NCI-H1105 (cell line): Measurements from ENCODE around the gene USP44.
"Not testable (repeated sequence)": the region's sequence is repeated elsewhere in the genome, so short reads cannot be mapped to it uniquely, and the experiment has no call there.

ENCODE experiments used
- DNase-seq: peaks from one replicate; lab custom pipeline; 2025; lab: John Stamatoyannopoulos, UW

USP44 gene

GRCh38 chr12:95506707-95507523, 44.4 kb downstream of the USP44 start:
- DNase-seq: no peak

- DNase-seq: no peak
These were observed 46.2 kb downstream of the USP44 start for GRCh38 chr12:95505039-95505438.

- DNase-seq: no peak
These were observed 47.1 kb downstream of the USP44 start for GRCh38 chr12:95504140-95504539.

DNA sequence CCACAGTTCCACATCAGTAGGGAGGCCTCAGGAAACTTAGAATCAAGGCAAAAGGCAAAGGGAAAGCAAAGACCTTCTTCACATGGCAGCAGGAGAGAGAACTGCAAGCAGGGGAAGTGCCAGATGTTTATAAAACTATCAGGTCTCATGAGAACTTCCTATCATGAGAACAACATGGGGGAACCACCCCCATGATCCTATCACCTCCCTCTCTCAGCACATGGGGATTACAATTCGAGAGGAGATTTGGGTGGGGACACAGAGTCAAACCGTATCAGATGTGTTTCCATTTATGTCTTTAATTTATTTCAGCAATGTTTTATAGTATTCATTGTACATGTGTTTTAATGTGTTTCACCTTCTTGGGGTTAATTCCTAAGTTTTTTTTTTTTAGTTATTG, 51.5 kb downstream of the USP44 start:
- no peak for DNase-seq

- DNase-seq: no peak
These were observed 52.3 kb downstream of the USP44 start for GRCh38 chr12:95498968-95499367.

- DNase-seq: no peak
These were observed 54.2 kb downstream of the USP44 start for GRCh38 chr12:95497031-95497430.

GRCh38 chr12:95495433-95495832, 55.8 kb downstream of the USP44 start:
- DNase-seq: no peak

DNA sequence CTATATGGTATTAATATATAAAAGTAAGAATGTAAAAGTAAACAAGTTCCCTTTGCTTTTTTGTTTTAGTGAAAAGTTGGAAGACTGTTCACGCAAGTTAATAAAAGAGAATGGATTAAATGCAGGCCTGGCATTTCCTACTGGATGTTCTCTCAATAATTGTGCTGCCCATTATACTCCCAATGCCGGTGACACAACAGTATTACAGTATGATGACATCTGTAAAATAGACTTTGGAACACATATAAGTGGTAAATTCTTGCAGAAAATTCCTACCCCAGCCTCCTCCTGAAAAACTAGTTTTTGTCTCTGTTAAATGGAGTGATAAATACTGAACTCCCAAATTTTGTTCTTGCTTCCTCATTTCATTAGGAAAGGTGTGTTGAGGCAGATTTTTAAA, 56.4 kb downstream of the USP44 start:
- DNase-seq: no peak

DNA sequence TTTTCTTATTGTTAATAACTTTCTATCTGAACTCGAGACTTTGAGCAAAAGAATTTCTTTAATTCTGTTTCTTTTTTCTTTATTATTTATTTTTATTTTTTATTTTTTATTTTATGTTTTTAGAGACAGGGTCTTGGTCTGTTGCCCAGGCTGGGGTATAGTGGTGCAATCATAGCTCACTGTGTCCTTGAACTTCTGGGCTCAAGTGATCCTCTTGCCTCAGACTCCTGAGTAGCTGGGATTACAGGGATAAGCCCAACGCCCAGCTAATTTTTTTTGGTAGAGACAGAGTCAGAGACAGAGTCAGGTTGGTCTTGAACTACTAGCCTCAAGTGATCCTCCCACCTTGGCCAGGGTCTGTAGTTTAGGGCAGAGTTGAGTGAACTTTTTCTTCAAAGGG, 58.8 kb downstream of the USP44 start:
- no peak for DNase-seq

DNA sequence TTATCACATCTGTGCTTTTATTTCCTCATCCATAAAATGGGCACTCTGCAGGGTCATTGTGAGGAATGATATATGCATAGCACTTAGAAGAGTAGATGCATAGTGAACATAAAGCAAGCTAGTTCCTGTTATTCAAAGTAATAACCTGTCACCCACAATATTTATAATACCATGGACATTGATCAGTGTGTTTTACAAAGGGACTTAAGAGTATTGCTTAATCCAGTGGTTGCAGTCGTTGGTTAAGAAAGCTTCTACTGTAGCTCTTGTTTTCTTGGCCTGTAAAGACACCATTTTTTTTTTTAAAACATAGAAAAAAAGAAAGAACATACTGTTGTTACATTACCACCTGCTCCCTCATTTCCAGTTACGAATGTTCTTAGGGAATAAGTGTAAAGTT, 64.3 kb downstream of the USP44 start:
- no peak for DNase-seq

GRCh38 chr12:95484524-95484923, 66.8 kb downstream of the USP44 start:
- no peak for DNase-seq

GRCh38 chr12:95482564-95482963, 68.7 kb downstream of the USP44 start:
- not testable (repeated sequence) for DNase-seq

GRCh38 chr12:95481888-95482287, 69.4 kb downstream of the USP44 start:
- DNase-seq: no peak

GRCh38 chr12:95481072-95481471, 70.2 kb downstream of the USP44 start:
- DNase-seq: no peak

- DNase-seq: no peak
These were observed 71.0 kb downstream of the USP44 start for GRCh38 chr12:95480230-95480629.

GRCh38 chr12:95474660-95474958, 76.7 kb downstream of the USP44 start:
- no peak for DNase-seq

- peak; percentile 94 for DNase-seq
These were observed 77.2 kb downstream of the USP44 start, which contains the start of gene METAP2 for GRCh38 chr12:95473884-95474659. METAP2 (plus strand) TSS chr12:95474152; CDS start chr12:95474180, 28 bp downstream.

DNA sequence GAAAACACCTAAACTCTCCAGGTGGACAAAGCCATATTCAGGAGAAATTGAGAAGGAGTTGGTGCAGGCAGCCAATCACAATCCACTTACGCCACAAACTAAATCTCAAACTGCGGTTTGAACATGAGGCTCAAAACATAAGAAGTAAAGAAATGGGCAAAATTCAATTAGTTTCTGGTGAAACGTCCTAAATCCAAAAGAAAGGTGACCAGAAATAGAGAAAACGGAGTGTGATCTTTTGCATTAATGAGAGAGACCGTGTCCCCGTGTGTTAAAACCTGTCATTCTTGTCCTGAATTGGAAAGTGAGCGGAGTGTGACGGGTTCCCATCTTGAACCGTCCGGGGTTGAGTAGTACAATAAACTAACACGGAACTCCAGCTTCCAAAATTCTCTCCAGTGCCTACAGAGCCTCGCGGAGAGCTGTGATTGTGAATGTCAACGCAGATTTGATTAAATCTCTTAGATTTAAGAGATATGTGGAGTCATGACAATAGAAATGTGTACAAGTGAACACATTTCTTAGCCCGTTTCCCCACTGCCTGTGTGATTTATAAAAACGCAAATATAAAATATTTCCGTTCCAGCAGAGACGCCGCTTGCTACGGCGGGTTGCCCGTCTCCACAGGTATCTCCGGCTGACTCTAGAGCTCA, 77.9 kb downstream of the USP44 start:
- DNase-seq: peak; percentile 16

GRCh38 chr12:95470300-95470699, 81.0 kb downstream of the USP44 start:
- no peak for DNase-seq
